AML-193 (cell line): ENCODE results near the gene TMEM225B.
"Not testable (repeated sequence)": the region's sequence is repeated elsewhere in the genome, so short reads cannot be mapped to it uniquely, and the experiment has no call there.

Experiments used
- DNase-seq, 2 experiments: peaks; one replicate each; lab custom pipeline; 2025; lab: John Stamatoyannopoulos, UW

TMEM225B gene

DNA sequence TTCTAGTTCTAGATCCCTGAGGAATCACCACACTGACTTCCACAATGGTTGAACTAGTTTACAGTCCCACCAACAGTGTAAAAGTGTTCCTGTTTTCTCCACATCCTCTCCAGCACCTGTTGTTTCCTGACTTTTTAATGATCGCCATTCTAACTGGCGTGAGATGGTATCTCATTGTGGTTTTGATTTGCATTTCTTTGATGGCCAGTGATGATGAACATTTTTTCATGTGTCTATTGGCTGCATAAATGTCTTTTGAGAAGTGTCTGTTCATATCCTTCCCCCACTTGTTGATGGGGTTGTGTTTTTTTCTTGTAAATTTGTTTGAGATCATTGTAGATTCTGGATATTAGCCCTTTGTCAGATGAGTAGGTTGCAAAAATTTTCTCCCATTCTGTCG is 56.6 kb downstream of the TMEM225B start:
- DNase-seq, result not testable (repeated sequence)

DNA sequence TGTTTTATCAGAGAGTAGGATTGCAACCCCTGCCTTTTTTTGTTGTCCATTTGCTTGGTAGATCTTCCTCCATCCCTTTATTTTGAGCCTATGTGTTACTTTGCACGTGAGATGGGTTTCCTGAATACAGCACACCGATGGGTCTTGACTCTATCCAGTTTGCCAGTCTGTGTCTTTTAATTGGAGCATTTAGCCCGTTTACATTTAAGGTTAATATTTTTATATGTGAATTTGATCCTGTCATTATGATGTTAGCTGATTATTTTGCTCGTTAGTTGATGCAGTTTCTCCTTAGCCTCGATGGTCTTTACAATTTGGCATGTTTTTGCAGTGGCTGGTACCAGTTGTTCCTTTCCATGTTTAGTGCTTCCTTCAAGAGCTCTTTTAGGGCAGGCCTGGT is 59.8 kb downstream of the TMEM225B start:
- DNase-seq, result not testable (repeated sequence)
